Suprapubic skin (tissue), 4 donors: ENCODE measurements around the gene PGGHG.

ENCODE experiments used
- POLR2A ChIP-seq, 2 donors: fragments of 450-650 bp; IDR thresholded peaks; one replicate each; pipeline ENCODE4 v1.6.1; 2017; ENCODE audit warnings: antibody characterized with exemption in 2 of 2, mild to moderate bottlenecking in 2 of 2, moderate library complexity in 2 of 2
- POLR2AphosphoS5 ChIP-seq, 3 donors: sonication (generic); formaldehyde crosslinking; IDR thresholded peaks; one replicate each; pipeline ENCODE4 v1.6.1; 2017; ENCODE audit warnings: antibody characterized with exemption in 3 of 3
- TF ChIP-seq, protein P1 (sequence below), 2 donors: fragments of 200-600 bp in 1 of 2; fragments of 450-650 bp in 1 of 2; sonication (generic) in 1 of 2; IDR thresholded peaks; one replicate each; pipeline ENCODE4 v1.5.1; 2016 to 2019; ENCODE audit warnings: antibody characterized with exemption in 2 of 2, mild to moderate bottlenecking in 1 of 2, moderate library complexity in 1 of 2

DNA sequence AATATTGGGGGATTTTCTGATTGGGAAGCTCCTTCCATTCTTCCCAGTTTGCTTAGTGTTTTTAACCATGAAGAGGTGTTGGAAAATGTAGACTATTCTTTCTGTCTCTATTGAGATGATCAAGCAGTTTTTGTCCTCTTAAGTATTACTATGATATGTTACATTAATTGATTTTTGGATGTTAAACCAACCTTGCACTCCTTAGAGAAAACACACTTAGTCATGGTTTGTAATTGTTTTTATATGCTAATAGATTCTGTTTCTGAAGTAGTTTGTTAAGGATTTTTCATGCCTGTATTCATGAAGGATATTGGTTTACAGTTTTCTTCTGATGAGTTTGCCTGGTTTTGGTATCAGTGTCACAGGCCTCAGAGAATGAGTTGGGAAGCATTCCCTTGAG is 12.7 kb upstream of the PGGHG start:
- TF ChIP-seq, protein P1, sequence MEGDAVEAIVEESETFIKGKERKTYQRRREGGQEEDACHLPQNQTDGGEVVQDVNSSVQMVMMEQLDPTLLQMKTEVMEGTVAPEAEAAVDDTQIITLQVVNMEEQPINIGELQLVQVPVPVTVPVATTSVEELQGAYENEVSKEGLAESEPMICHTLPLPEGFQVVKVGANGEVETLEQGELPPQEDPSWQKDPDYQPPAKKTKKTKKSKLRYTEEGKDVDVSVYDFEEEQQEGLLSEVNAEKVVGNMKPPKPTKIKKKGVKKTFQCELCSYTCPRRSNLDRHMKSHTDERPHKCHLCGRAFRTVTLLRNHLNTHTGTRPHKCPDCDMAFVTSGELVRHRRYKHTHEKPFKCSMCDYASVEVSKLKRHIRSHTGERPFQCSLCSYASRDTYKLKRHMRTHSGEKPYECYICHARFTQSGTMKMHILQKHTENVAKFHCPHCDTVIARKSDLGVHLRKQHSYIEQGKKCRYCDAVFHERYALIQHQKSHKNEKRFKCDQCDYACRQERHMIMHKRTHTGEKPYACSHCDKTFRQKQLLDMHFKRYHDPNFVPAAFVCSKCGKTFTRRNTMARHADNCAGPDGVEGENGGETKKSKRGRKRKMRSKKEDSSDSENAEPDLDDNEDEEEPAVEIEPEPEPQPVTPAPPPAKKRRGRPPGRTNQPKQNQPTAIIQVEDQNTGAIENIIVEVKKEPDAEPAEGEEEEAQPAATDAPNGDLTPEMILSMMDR (IDR thresholded peaks at IDR 0.05): no peak
- TF ChIP-seq POLR2A (IDR thresholded peaks at IDR 0.05) (no peak), POLR2AphosphoS5 (IDR thresholded peaks at IDR 0.05) (no peak)
